Keratinocyte (primary cell): ENCODE measurements around the gene ABCC9. TPM values are rescaled to one million over a fixed set of nuclear protein-coding genes. Genes with fewer than 3 reads are reported as not detected.

Experiments
- DNase-seq: peaks from one replicate; pipeline ENCODE4 v3.0.0-alpha.2; 2011; ENCODE audit warnings: low read depth, missing footprints, low spot score
- FAIRE-seq: peaks from 2 replicates; lab custom pipeline; 2011; peaks lifted over from hg19 to GRCh38; lab: Jason Lieb, UNC
- H2AFZ ChIP-seq: 2 replicates; pipeline ENCODE4 v1.6.0; 2012; ENCODE audit warnings: low read length, control low read depth, inconsistent platforms; ENCODE audit not compliant: control insufficient read depth
- H3K27ac ChIP-seq: 2 replicates; pipeline ENCODE4 v1.5.1; 2011; ENCODE audit warnings: low read length; ENCODE audit not compliant: control insufficient read depth, insufficient read depth
- H3K27me3 ChIP-seq: 3 replicates; pipeline ENCODE4 v1.6.0; 2011; ENCODE audit warnings: low read length; ENCODE audit not compliant: control insufficient read depth, insufficient read depth; ENCODE audit errors: extremely low read depth
- H3K36me3 ChIP-seq, 2 experiments: 2 replicates in 1 of 2; 3 replicates in 1 of 2; pipeline ENCODE4 v1.5.1; 2011; ENCODE audit warnings: low read length in 2 of 2, mild to moderate bottlenecking in 1 of 2; ENCODE audit not compliant: control insufficient read depth in 2 of 2, insufficient read depth in 2 of 2; ENCODE audit errors: extremely low read depth in 1 of 2
- H3K4me1 ChIP-seq: 3 replicates; pipeline ENCODE4 v1.5.1; 2011; ENCODE audit warnings: low read length; ENCODE audit not compliant: control insufficient read depth, insufficient read depth; ENCODE audit errors: extremely low read depth
- H3K4me2 ChIP-seq: 3 replicates; pipeline ENCODE4 v1.6.0; 2011; ENCODE audit warnings: low read depth, low read length; ENCODE audit not compliant: control insufficient read depth, insufficient read depth; ENCODE audit errors: extremely low read depth
- H3K4me3 ChIP-seq, 3 experiments: fragments of 200-600 bp in 1 of 3; sonication (generic) in 1 of 3; 2 replicates in 2 of 3; 3 replicates in 1 of 3; pipeline ENCODE4 v1.5.1; 2011 to 2016; ENCODE audit warnings: low read length in 3 of 3, mild to moderate bottlenecking in 3 of 3, control low read depth in 2 of 3, inconsistent platforms in 1 of 3, low read depth in 1 of 3, mixed read lengths in 1 of 3, mixed run types in 1 of 3, moderate library complexity in 1 of 3; ENCODE audit not compliant: control insufficient read depth in 2 of 3, insufficient read depth in 2 of 3; ENCODE audit errors: extremely low read depth in 1 of 3
- H3K79me2 ChIP-seq: 2 replicates; pipeline ENCODE4 v1.6.0; 2012; ENCODE audit warnings: low read length; ENCODE audit not compliant: control insufficient read depth, insufficient read depth
- H3K9ac ChIP-seq: 3 replicates; pipeline ENCODE4 v1.6.0; 2011; ENCODE audit warnings: low read length; ENCODE audit not compliant: control insufficient read depth, insufficient read depth; ENCODE audit errors: extremely low read depth
- H3K9me1 ChIP-seq: 3 replicates; pipeline ENCODE4 v1.6.0; 2011; ENCODE audit warnings: low read length; ENCODE audit not compliant: control insufficient read depth, insufficient read depth; ENCODE audit errors: extremely low read depth
- H3K9me3 ChIP-seq: 2 replicates; pipeline ENCODE4 v1.5.1; 2012; ENCODE audit warnings: low read depth, low read length; ENCODE audit not compliant: control insufficient read depth
- H4K20me1 ChIP-seq: 3 replicates; pipeline ENCODE4 v1.6.0; 2011; ENCODE audit warnings: low read length; ENCODE audit not compliant: control insufficient read depth, insufficient read depth; ENCODE audit errors: extremely low read depth
- EZH2 ChIP-seq: IDR thresholded peaks from one replicate; pipeline ENCODE4 v1.6.1; 2012; ENCODE audit warnings: inconsistent platforms, mild to moderate bottlenecking, low read length, moderate library complexity
- dilution Hi-C: fragments of 300-500 bp; cut with MboI; formaldehyde crosslinking; loops from one replicate; pipeline ENCODE4 v1.7.0; 2020; ENCODE audit warnings: low sequenced_read_pairs; ENCODE audit not compliant: extremely low pct_ligation_motif_present
- polyA plus RNA-seq, 5 experiments: library from polyadenylated mRNA; depleted of rRNA in 3 of 5; stranded (reverse) in 3 of 5; stranded (forward) in 1 of 5; unstranded in 1 of 5; fragments of >200 nt; gene quantifications; 1 replicate in 1 of 5; 2 replicates in 3 of 5; 3 replicates in 1 of 5; pipeline versions ENCODE4 v1.2.1 to v1.2.3, GENCODE V29; 2011 to 2012; ENCODE audit warnings: missing spikeins in 2 of 5, low read depth in 1 of 5, low replicate concordance in 1 of 5
- TF ChIP-seq, protein P1 (sequence below), 3 experiments: IDR thresholded peaks in 1 of 3; conservative IDR thresholded peaks in 1 of 3; optimal IDR thresholded peaks in 1 of 3; 2 replicates in 2 of 3; 3 replicates in 1 of 3; pipeline versions ENCODE3 to v1.5.1; 2011; ENCODE audit warnings: low read length in 3 of 3, mild to moderate bottlenecking in 3 of 3, moderate library complexity in 2 of 3, control low read depth in 1 of 3, inconsistent platforms in 1 of 3; ENCODE audit not compliant: insufficient read depth in 2 of 3; ENCODE audit errors: extremely low read depth in 1 of 3

The ABCC9 gene
- polyA plus RNA-seq, 1 donor (not counting 4 experiments of a cell fraction or from before 2014, with no cell fraction given): not detected

GRCh38 chr12:21942377-21942703, 1.1 kb upstream of the ABCC9 start:
- no peak overlapping the region for H2AFZ ChIP-seq
- dilution Hi-C loops: no loop called here

DNA sequence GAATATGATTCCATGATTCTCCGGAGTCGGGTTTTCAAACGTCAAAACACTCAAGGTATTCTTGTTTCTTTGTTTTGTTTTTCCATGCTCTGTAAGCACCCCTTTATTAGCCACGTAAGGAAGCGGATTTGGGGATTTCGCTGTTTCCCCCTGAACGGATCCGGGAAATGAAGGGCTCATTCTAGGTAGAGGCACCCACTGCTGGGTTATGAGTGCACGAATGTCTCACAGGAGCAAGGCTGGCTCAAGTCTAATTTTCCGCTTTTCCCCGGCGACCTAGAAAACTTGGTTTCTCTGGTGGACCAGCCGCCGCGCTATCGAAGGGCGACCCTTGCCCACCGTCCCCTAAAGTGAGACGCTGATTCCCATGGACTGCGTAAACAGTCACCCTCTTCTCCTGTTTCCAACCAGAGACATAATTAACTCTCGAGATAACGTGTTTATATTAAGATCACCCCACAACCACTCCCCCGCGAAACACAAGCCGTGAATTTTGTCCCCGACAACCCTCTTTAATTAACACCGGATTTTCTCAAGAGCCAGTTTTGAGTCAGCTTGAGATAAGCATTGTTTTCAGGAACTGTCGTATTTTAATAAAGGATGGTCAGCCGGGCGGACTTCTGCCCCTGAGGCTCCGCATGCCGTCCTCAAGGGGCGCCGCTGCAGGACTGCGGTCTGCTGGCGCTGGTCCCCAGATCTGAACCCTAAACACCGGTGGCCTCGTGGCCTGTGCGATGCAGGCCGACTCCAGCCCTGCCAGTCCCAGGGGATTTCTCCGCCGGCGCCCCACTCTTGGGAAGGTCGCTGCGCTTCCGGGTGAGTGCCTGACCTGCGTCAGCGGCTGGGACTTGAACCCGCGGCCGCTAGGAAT, 515 bp upstream of the ABCC9 start:
- H3K4me1 ChIP-seq: peaks cover 7% of the 10 kb centered on the region
- peak overlapping the region in 2 of 3 experiments; percentile 25 to 34 for H3K4me3 ChIP-seq
- no peak overlapping the region for H3K9ac ChIP-seq
- no peaks in the 10 kb centered on the region for H3K79me2 ChIP-seq
- no peaks in the 10 kb centered on the region for H3K36me3 ChIP-seq
- no peaks in the 10 kb centered on the region for H4K20me1 ChIP-seq
- peak overlapping the region; percentile 58 for H3K4me2 ChIP-seq
- no peaks in the 10 kb centered on the region for H3K9me3 ChIP-seq
- H3K27ac ChIP-seq: no peak overlapping the region
- H2AFZ ChIP-seq: no peak overlapping the region
- DNase-seq: no peak
- dilution Hi-C loops: no loop called here
- TF ChIP-seq, protein P1, sequence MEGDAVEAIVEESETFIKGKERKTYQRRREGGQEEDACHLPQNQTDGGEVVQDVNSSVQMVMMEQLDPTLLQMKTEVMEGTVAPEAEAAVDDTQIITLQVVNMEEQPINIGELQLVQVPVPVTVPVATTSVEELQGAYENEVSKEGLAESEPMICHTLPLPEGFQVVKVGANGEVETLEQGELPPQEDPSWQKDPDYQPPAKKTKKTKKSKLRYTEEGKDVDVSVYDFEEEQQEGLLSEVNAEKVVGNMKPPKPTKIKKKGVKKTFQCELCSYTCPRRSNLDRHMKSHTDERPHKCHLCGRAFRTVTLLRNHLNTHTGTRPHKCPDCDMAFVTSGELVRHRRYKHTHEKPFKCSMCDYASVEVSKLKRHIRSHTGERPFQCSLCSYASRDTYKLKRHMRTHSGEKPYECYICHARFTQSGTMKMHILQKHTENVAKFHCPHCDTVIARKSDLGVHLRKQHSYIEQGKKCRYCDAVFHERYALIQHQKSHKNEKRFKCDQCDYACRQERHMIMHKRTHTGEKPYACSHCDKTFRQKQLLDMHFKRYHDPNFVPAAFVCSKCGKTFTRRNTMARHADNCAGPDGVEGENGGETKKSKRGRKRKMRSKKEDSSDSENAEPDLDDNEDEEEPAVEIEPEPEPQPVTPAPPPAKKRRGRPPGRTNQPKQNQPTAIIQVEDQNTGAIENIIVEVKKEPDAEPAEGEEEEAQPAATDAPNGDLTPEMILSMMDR (optimal IDR thresholded peaks at IDR 0.05 in 1 of 3, IDR thresholded peaks at IDR 0.05 in 1 of 3, conservative IDR thresholded peaks at IDR 0.05 in 1 of 3; ENCODE audit: extremely low read depth in 1 of 3, insufficient read depth in 2 of 3, low read length in 3 of 3): no peak
- TF ChIP-seq EZH2: peak; percentile 99
- no peaks in the 10 kb centered on the region for H3K9me1 ChIP-seq
- peaks cover 27% of the 10 kb centered on the region for H3K27me3 ChIP-seq
- no peak for FAIRE-seq

More at GRCh38 chr12:21942377-21942703, 1.1 kb upstream of the ABCC9 start:
- H3K9ac ChIP-seq: no peak overlapping the region
- H3K79me2 ChIP-seq: no peaks in the 10 kb centered on the region
- no peak overlapping the region for H3K4me2 ChIP-seq
- H4K20me1 ChIP-seq: no peaks in the 10 kb centered on the region
- DNase-seq (no peak), FAIRE-seq (no peak)
- TF ChIP-seq EZH2: no peak
- TF ChIP-seq, protein P1 (optimal IDR thresholded peaks at IDR 0.05 in 1 of 3, IDR thresholded peaks at IDR 0.05 in 1 of 3, conservative IDR thresholded peaks at IDR 0.05 in 1 of 3; ENCODE audit: extremely low read depth in 1 of 3, insufficient read depth in 2 of 3, low read length in 3 of 3): no peak
- H3K36me3 ChIP-seq: no peaks in the 10 kb centered on the region
- H3K9me1 ChIP-seq: no peaks in the 10 kb centered on the region
- no peak overlapping the region for H3K27ac ChIP-seq
- H3K9me3 ChIP-seq: no peaks in the 10 kb centered on the region
- peaks cover 27% of the 10 kb centered on the region for H3K27me3 ChIP-seq
- no peak overlapping the region for H3K4me3 ChIP-seq
- H3K4me1 ChIP-seq: peaks cover 7% of the 10 kb centered on the region
